ENCODE measurements around the gene COL1A2. TPM values are rescaled to one million over a fixed set of nuclear protein-coding genes. Genes with fewer than 3 reads are reported as not detected.

COL1A2 gene
- total RNA-seq, result 1,434 TPM

GRCh38 chr7:94394437-94395140 is at the start of gene COL1A2:
Gene COL1A2 (plus strand): TSS chr7:94394895. CDS start chr7:94395032, 137 bp downstream.

Other genes with a start within 250 kb of the COL1A2 start
- gene CASD1, start 114.9 kb downstream of the COL1A2 start, total RNA-seq, result 37.4 TPM

Measured in metanephros (tissue), 1 donor.